Omental fat pad (tissue), 4 donors: ENCODE data around the gene GNG4. TPM values are rescaled to one million over a fixed set of nuclear protein-coding genes. Genes with fewer than 3 reads are reported as not detected.

ENCODE experiments used
- ATAC-seq: fragments of 150-250 bp; one replicate; pipeline ENCODE4 v1.9.1; 2016; ENCODE audit warnings: mild to moderate bottlenecking, moderate library complexity; ENCODE audit not compliant: low FRiP score
- DNase-seq: peaks from one replicate; pipeline ENCODE4 v3.0.0-alpha.2; 2019; ENCODE audit warnings: low spot score
- total RNA-seq, 4 donors: library from RNA; depleted of rRNA; stranded (reverse); fragments of >200 nt; gene quantifications; one replicate each; pipeline ENCODE4 v1.1.0, GENCODE V29; 2016
- TF ChIP-seq, protein P1 (sequence below), 3 donors: fragments of 450-650 bp; IDR thresholded peaks; one replicate each; pipeline ENCODE4 v1.5.1; 2016 to 2017; ENCODE audit warnings: antibody characterized with exemption in 3 of 3, mild to moderate bottlenecking in 3 of 3, moderate library complexity in 2 of 3

Gene GNG4
- total RNA-seq, 4 donors from 2014 or later, result 0.56 to 1.2 (median 0.93) TPM; not detected in 1

DNA sequence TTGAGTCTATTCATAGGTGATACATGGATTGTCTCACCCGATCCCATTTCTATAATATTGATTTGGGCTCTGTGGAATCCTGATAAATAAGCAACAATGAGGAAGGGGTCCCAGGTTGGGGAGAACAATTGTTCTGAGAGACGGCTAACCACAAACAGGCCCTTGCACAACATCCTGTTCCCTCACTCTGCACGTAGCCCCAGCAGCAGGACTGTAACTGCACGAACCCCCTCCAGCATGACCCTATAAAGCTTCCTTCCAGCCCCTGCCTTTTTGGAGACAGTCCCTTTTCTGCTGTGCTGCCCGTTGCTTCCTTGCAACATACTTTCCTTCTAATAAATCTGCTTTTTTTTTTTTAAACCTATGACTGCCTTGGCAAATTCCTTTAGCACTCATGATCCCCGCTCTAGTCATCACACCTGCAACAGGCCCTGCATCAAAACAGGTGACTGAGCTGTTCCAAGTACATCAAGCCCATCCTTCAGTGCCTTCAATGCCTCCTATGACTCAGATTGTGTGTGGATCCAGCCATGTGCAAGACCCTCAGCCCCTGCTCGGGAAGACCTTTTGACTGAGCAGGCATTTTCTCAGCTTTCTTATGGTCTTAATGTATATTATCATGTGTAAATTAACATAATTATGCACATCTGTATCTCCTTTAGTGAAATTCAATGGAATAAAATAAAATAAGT lies 81.6 kb downstream of the GNG4 start:
- ATAC-seq (no peak), DNase-seq (no peak)
- TF ChIP-seq, protein P1, sequence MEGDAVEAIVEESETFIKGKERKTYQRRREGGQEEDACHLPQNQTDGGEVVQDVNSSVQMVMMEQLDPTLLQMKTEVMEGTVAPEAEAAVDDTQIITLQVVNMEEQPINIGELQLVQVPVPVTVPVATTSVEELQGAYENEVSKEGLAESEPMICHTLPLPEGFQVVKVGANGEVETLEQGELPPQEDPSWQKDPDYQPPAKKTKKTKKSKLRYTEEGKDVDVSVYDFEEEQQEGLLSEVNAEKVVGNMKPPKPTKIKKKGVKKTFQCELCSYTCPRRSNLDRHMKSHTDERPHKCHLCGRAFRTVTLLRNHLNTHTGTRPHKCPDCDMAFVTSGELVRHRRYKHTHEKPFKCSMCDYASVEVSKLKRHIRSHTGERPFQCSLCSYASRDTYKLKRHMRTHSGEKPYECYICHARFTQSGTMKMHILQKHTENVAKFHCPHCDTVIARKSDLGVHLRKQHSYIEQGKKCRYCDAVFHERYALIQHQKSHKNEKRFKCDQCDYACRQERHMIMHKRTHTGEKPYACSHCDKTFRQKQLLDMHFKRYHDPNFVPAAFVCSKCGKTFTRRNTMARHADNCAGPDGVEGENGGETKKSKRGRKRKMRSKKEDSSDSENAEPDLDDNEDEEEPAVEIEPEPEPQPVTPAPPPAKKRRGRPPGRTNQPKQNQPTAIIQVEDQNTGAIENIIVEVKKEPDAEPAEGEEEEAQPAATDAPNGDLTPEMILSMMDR (IDR thresholded peaks at IDR 0.05), result no peak

DNA sequence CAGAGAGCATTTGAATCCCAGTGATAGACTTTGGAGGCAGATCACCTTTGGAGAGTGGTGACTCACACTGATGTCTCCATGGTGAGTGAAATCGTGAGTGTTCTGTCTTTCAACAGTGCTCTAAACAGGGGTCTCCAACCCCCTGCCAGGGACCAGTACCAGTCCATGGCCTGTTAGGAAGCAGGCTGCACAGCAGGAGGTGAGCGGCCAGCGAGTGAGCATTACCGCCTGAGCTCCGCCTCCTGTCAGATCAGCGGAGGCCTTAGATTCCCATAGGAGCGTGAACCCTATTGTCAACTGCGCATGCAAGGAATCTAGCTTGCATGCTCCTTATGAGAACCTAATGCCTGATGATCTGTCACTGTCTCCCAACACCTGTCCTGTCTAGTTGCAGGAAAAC lies 83.5 kb downstream of the GNG4 start:
- TF ChIP-seq, protein P1 (IDR thresholded peaks at IDR 0.05), result no peak
- DNase-seq (no peak), ATAC-seq (no peak)

DNA sequence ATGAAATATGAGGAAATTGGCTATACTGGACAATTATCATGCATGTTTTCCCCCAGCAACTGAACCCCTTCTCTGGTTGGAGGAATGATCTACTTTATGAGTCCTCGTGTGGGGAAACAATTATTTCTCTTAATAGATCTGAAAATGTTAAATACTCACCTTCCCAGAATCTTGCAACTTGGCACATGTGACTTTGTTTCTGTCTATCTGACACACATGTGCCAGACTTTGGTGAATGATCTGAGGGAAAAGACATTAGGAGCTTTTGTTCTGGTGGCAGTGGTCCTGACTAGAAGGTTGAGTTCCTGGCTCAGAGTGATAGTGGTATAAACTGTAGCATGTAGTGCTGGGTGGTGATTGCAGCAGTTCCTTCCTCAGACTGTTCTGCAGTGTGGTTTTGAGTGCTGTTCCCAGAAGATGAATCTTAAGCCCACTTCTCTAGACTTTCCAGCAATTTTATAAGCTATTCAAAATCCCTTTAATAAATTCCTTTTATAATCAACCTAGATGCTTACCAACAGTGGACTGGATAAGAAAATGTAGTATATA lies 86.0 kb downstream of the GNG4 start:
- TF ChIP-seq, protein P1 (IDR thresholded peaks at IDR 0.05), result no peak
- ATAC-seq (no peak), DNase-seq (no peak)

DNA sequence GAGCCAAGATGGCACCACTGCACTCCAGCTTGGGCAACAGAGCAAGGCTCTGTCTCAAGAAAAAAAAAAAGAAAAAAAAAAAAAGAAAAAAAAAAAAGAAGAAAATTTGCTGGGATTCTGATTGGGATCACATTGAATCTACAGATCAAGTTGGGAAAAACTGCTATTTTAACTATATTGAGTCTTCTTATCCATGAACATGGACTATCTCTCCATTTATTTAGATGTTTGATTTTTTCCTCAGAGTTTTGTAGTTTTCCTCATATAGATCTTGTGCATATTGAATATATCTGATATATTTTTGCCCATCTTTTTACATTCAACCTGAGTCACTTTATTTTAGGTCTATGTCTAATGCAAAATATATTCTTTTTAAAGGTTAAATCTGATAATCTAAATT lies 87.0 kb downstream of the GNG4 start:
- ATAC-seq (no peak), DNase-seq (no peak)
- TF ChIP-seq, protein P1 (IDR thresholded peaks at IDR 0.05), result no peak

DNA sequence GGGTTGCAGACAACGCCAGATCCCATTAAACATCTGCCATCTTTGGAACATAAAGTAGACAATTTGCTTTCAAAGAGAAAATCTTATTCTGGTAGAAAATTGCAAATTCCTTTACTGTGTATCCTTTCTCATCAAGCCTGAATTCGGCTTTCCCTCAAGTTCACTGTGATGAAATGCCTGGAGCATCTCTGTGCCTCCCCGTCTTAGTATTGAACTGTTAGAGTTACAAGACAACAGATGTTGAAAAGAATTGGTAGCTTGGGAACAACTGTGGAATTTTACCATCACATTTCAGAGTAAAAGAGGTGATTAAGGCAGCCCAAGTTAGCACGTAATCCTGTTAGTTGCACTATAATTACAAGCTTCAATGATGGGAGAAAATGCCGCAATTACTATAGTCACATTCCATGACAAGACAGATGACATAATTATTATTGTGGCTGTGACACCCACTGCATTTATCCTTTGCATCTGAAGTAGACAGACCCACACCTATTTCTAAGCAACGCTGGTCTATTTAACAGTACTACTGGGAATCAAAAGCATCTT lies 90.9 kb downstream of the GNG4 start:
- TF ChIP-seq, protein P1 (IDR thresholded peaks at IDR 0.05), result no peak
- ATAC-seq (no peak), DNase-seq (no peak)

DNA sequence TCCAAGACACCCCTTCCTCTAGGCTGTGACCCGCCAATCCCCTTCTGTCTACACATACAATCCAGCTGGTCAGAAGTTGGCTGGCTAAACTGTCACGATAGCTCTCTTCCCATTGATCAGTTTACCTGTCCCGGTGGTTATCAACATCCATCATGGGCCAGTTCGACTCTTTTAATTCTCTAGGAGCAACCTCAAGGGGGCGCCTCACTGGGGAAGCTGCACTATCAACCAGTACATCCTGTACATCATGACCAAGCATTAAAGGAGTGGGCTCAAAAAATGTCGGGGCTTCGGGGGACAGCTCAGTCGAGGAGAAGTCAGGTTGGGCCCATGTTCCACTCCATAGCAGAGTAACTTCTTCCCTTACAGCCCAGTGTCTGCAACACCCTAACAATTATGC lies 92.1 kb downstream of the GNG4 start:
- DNase-seq (no peak), ATAC-seq (no peak)
- TF ChIP-seq, protein P1 (IDR thresholded peaks at IDR 0.05), result no peak

DNA sequence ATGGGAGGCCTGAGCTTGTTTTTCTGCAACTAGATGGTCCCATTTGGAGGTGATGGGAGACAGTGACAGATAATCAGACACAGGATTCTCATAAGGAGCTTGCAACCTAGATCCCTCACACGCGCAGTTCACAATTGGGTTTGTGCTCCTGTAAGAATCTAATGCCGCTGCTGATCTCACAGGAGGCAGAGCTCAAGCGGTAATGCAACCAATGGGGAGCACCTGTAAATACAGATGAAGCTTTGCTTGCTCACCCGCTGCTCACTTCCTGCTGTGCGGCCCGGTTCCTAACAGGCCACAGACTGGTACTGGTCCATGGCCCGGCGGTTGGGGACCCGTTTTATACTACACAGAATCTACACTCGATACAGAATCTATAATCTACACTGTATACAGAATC lies 92.8 kb downstream of the GNG4 start:
- TF ChIP-seq, protein P1 (IDR thresholded peaks at IDR 0.05), result no peak
- DNase-seq, result no peak
- no peak for ATAC-seq
